Loucy (cell line): ENCODE data around the gene DOCK9.

Experiments
- CTCF ChIP-seq: fragments of 200-600 bp; sonication (generic); conservative IDR thresholded peaks from 2 replicates; pipeline ENCODE4 v1.5.1; 2014; ENCODE audit warnings: mild to moderate bottlenecking, antibody characterized with exemption, low read length
- EZH2phosphoT487 ChIP-seq: fragments of 200-600 bp; IDR thresholded peaks from 2 replicates; pipeline ENCODE4 v1.6.1; 2018; ENCODE audit warnings: antibody characterized with exemption, mild to moderate bottlenecking, moderate library complexity, borderline replicate concordance

GRCh38 chr13:98749501-98749900, 228.4 kb downstream of the DOCK9 start:
- no peak for TF ChIP-seq CTCF
- TF ChIP-seq EZH2phosphoT487: no peak
